GM19372 (cell line): ENCODE measurements around the gene ZNF133.

Source experiments
- ATAC-seq: cut with Tn5 transposase; IDR thresholded peaks from one replicate; pipeline ENCODE4 v1.9.1; 2021; ENCODE audit warnings: mild to moderate bottlenecking, low read depth, moderate library complexity; ENCODE audit not compliant: unreplicated experiment

The ZNF133 gene

DNA sequence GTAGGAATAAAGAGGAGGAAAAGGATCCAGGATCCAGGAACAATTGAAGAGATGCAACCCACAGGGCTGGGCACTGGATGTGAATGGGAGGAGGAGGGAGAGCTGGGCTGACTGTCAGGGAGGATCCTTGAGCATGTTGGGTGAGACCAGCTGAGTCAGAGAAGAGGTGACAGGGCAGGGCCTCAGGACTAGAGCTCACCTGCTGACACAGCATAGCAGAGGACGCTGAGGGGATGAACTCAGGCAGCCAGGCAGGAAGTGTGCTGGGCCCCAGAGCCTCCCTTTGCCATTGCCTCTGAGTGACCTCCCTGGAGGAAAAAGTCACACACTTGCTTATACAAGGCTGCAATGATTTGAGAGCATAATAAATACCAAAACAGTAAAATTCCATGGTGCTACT lies 72.3 kb downstream of the ZNF133 start:
- ATAC-seq, result no peak

GRCh38 chr20:18361678-18362077 lies 73.4 kb downstream of the ZNF133 start:
- ATAC-seq, result no peak

DNA sequence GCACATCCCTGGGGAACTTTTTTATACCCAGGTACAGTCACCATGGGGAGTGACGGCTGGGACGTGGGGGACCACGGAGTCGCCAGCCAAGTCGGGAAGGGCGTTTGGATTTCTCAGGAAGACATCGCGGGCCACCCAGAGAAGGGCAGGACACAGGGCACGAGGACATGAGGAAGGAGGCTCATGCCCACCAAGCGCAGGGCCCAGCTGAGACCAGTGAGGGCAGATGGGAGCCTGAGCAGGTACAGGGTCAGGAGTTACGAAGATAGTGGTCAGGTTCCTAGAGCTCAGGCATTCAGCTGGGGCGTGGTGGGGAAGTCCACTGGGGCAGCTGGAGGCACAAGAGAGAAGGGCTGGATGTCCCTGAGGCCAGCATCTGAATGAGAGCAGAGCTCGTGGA lies 74.6 kb downstream of the ZNF133 start:
- ATAC-seq, result no peak

GRCh38 chr20:18363708-18364107 lies 75.4 kb downstream of the ZNF133 start:
- no peak for ATAC-seq

GRCh38 chr20:18364768-18365167 lies 76.4 kb downstream of the ZNF133 start:
- ATAC-seq, result no peak
